Trophoblast cell (in vitro differentiated cells and primary cell): ENCODE measurements around the gene CCDC150.

Source experiments
- DNase-seq, 2 donors: peaks; one replicate each; pipeline ENCODE4 v3.0.0-alpha.2; 2016
- H2AFZ ChIP-seq: 2 replicates; pipeline ENCODE4 v1.6.1; 2013; ENCODE audit warnings: low read length, moderate library complexity, mild to moderate bottlenecking; ENCODE audit not compliant: insufficient read depth, poor library complexity
- H2AK5ac ChIP-seq: 2 replicates; pipeline ENCODE4 v1.6.1; 2013; ENCODE audit warnings: mild to moderate bottlenecking, low read length
- H2BK120ac ChIP-seq: 2 replicates; pipeline ENCODE4 v1.6.1; 2013; ENCODE audit warnings: low read length, mild to moderate bottlenecking, moderate library complexity; ENCODE audit not compliant: insufficient read depth, poor library complexity
- H2BK12ac ChIP-seq: 2 replicates; pipeline ENCODE4 v1.6.1; 2013; ENCODE audit warnings: mild to moderate bottlenecking, low read length, moderate library complexity
- H2BK5ac ChIP-seq: 2 replicates; pipeline ENCODE4 v1.6.1; 2013; ENCODE audit warnings: low read length, low read depth, moderate library complexity, mild to moderate bottlenecking; ENCODE audit not compliant: poor library complexity
- H3K14ac ChIP-seq: 2 replicates; pipeline ENCODE4 v1.6.1; 2013; ENCODE audit warnings: mild to moderate bottlenecking, low read length
- H3K18ac ChIP-seq: 2 replicates; pipeline ENCODE4 v1.6.1; 2013; ENCODE audit warnings: mild to moderate bottlenecking, low read length
- H3K23ac ChIP-seq: 2 replicates; pipeline ENCODE4 v1.6.1; 2013; ENCODE audit warnings: low read length
- H3K27ac ChIP-seq: 2 replicates; pipeline ENCODE4 v1.5.1; 2013; ENCODE audit warnings: low read depth, mild to moderate bottlenecking, inconsistent platforms, low read length, moderate library complexity
- H3K27me3 ChIP-seq: 2 replicates; pipeline ENCODE4 v1.6.1; 2013; ENCODE audit warnings: inconsistent platforms, mild to moderate bottlenecking, low read length, moderate library complexity; ENCODE audit not compliant: insufficient read depth
- H3K36me3 ChIP-seq, 2 experiments: 1 replicate in 1 of 2; 2 replicates in 1 of 2; pipeline ENCODE4 v1.6.1; 2013; ENCODE audit warnings: low read length in 2 of 2, mild to moderate bottlenecking in 2 of 2, moderate library complexity in 1 of 2; ENCODE audit not compliant: insufficient read depth in 2 of 2, control insufficient read depth in 1 of 2
- H3K4ac ChIP-seq: 2 replicates; pipeline ENCODE4 v1.6.1; 2013; ENCODE audit warnings: low read depth, mild to moderate bottlenecking, low read length, moderate library complexity
- H3K4me1 ChIP-seq, 2 experiments: 1 replicate in 1 of 2; 2 replicates in 1 of 2; pipeline ENCODE4 v1.6.1; 2013; ENCODE audit warnings: low read length in 2 of 2, mild to moderate bottlenecking in 2 of 2, moderate library complexity in 1 of 2; ENCODE audit not compliant: insufficient read depth in 2 of 2, control insufficient read depth in 1 of 2
- H3K4me2 ChIP-seq: 2 replicates; pipeline ENCODE4 v1.6.1; 2013; ENCODE audit warnings: inconsistent platforms, mild to moderate bottlenecking, low read length, moderate library complexity
- H3K4me3 ChIP-seq: 2 replicates; pipeline ENCODE4 v1.5.1; 2013; ENCODE audit warnings: mild to moderate bottlenecking, low read depth, low read length, inconsistent platforms
- H3K79me1 ChIP-seq: one replicate; pipeline ENCODE4 v1.6.1; 2013; ENCODE audit warnings: low read length
- H3K79me2 ChIP-seq: 2 replicates; pipeline ENCODE4 v1.6.1; 2013; ENCODE audit warnings: low read length, mild to moderate bottlenecking; ENCODE audit not compliant: control insufficient read depth, insufficient read depth, poor library complexity
- H3K9ac ChIP-seq: 2 replicates; pipeline ENCODE4 v1.6.1; 2013; ENCODE audit warnings: mild to moderate bottlenecking, low read length
- H3K9me3 ChIP-seq: 2 replicates; pipeline ENCODE4 v1.6.1; 2013; ENCODE audit warnings: low read depth, mild to moderate bottlenecking, control low read depth, inconsistent platforms, low read length; ENCODE audit not compliant: insufficient read depth
- H4K12ac ChIP-seq: 2 replicates; pipeline ENCODE4 v1.6.1; 2013; ENCODE audit warnings: low read depth, mild to moderate bottlenecking, low read length, moderate library complexity
- H4K8ac ChIP-seq: 2 replicates; pipeline ENCODE4 v1.6.1; 2013; ENCODE audit warnings: low read depth, mild to moderate bottlenecking, low read length, moderate library complexity
- H4K91ac ChIP-seq: one replicate; pipeline ENCODE4 v1.6.1; 2013; ENCODE audit warnings: low read depth, mild to moderate bottlenecking, low read length, moderate library complexity
- WGBS: extraction: QIAGEN DNeasy Blood & Tissue Kit; methylation state at CpG from one replicate; pipeline ENCODE4 v1.1.7; 2013; ENCODE audit warnings: missing lambda C conversion rate; ENCODE audit not compliant: insufficient read length, insufficient coverage; ENCODE audit errors: extremely low coverage; 5-methylcytosine and 5-hydroxymethylcytosine counted together

CCDC150 gene

GRCh38 chr2:196598412-196598811, 41.1 kb upstream of the CCDC150 start:
- Histone ChIP-seq H3K79me2 (peaks cover 2% of the 10 kb centered on the region), H2BK120ac (no peak overlapping the region)

GRCh38 chr2:196598846-196599245, 40.7 kb upstream of the CCDC150 start:
- H3K4me2 ChIP-seq, result no peak overlapping the region
- no peak overlapping the region for H2BK5ac ChIP-seq
- H3K18ac ChIP-seq, result no peak overlapping the region
- H3K14ac ChIP-seq, result no peak overlapping the region
- H3K27ac ChIP-seq, result no peak overlapping the region
- H3K79me1 ChIP-seq, result no peaks in the 10 kb centered on the region
- H3K4me3 ChIP-seq, result no peak overlapping the region
- H3K27me3 ChIP-seq, result no peaks in the 10 kb centered on the region
- DNase-seq, result no peak
- H3K9me3 ChIP-seq, result no peaks in the 10 kb centered on the region
- no peaks in the 10 kb centered on the region for H3K79me2 ChIP-seq
- H3K9ac ChIP-seq, result no peak overlapping the region
- no peak overlapping the region for H2AFZ ChIP-seq
- no peak overlapping the region for H2BK12ac ChIP-seq
- H3K23ac ChIP-seq, result no peak overlapping the region
- H3K4me1 ChIP-seq, result no peaks in the 10 kb centered on the region
- H4K8ac ChIP-seq, result no peak overlapping the region
- H2AK5ac ChIP-seq, result no peak overlapping the region
- H3K36me3 ChIP-seq, result no peaks in the 10 kb centered on the region
- no peak overlapping the region for H2BK120ac ChIP-seq
- no peak overlapping the region for H3K4ac ChIP-seq
- no peak overlapping the region for H4K12ac ChIP-seq
- no peak overlapping the region for H4K91ac ChIP-seq

More at GRCh38 chr2:196598412-196598811, 41.1 kb upstream of the CCDC150 start:
- Histone ChIP-seq H3K27ac (no peak overlapping the region), H2BK5ac (no peak overlapping the region), H3K9me3 (no peaks in the 10 kb centered on the region), H3K23ac (no peak overlapping the region), H3K4ac (no peak overlapping the region), H2AK5ac (no peak overlapping the region), H3K27me3 (no peaks in the 10 kb centered on the region), H2AFZ (no peak overlapping the region), H3K79me1 (peaks cover under 1% of the 10 kb centered on the region), H4K8ac (no peak overlapping the region), H3K36me3 (no peaks in the 10 kb centered on the region), H3K4me2 (no peak overlapping the region), H3K9ac (no peak overlapping the region), H4K12ac (no peak overlapping the region), H3K18ac (no peak overlapping the region), H2BK12ac (no peak overlapping the region), H4K91ac (no peak overlapping the region), H3K4me3 (no peak overlapping the region), H3K4me1 (peaks cover 0 to 2% of the 10 kb centered on the region in 2 experiments), H3K14ac (no peak overlapping the region)
- DNase-seq, result peak in 1 of 2 donors; percentile 38
- WGBS, result no CpG with 5 or more reads among the region's 5 CpGs

GRCh38 chr2:196601430-196602306, 37.8 kb upstream of the CCDC150 start:
- Histone ChIP-seq H4K12ac (no peak overlapping the region), H3K27ac (no peak overlapping the region), H2AFZ (no peak overlapping the region), H3K4me2 (no peak overlapping the region), H3K14ac (no peak overlapping the region), H2BK5ac (no peak overlapping the region), H3K9me3 (no peaks in the 10 kb centered on the region), H3K4ac (no peak overlapping the region), H2BK12ac (no peak overlapping the region), H2BK120ac (no peak overlapping the region), H3K23ac (no peak overlapping the region), H3K18ac (no peak overlapping the region), H3K27me3 (no peaks in the 10 kb centered on the region), H3K4me1 (no peaks in the 10 kb centered on the region), H3K9ac (no peak overlapping the region), H3K36me3 (no peaks in the 10 kb centered on the region), H3K4me3 (no peak overlapping the region), H3K79me2 (no peaks in the 10 kb centered on the region), H3K79me1 (no peaks in the 10 kb centered on the region), H4K91ac (peak overlapping the region; percentile 21), H4K8ac (peak overlapping the region; percentile 53), H2AK5ac (no peak overlapping the region)
- peak; percentile 90 to 95 for DNase-seq
- no CpG with 5 or more reads among the region's 13 CpGs for WGBS

GRCh38 chr2:196604196-196604595, 35.3 kb upstream of the CCDC150 start:
- Histone ChIP-seq H3K9me3 (no peaks in the 10 kb centered on the region), H4K8ac (no peak overlapping the region), H2AK5ac (no peak overlapping the region), H3K9ac (no peak overlapping the region), H4K91ac (no peak overlapping the region), H3K14ac (no peak overlapping the region), H3K36me3 (no peaks in the 10 kb centered on the region), H3K27me3 (no peaks in the 10 kb centered on the region), H3K4me3 (no peak overlapping the region), H2BK5ac (no peak overlapping the region), H3K4ac (no peak overlapping the region), H2BK120ac (no peak overlapping the region), H3K4me1 (peaks cover 0 to 3% of the 10 kb centered on the region in 2 experiments), H3K27ac (no peak overlapping the region), H2BK12ac (no peak overlapping the region), H3K79me1 (no peaks in the 10 kb centered on the region), H3K79me2 (no peaks in the 10 kb centered on the region), H2AFZ (no peak overlapping the region), H3K23ac (no peak overlapping the region), H4K12ac (no peak overlapping the region), H3K18ac (no peak overlapping the region), H3K4me2 (no peak overlapping the region)
- no CpG with 5 or more reads among the region's 2 CpGs for WGBS
- DNase-seq, result no peak
